Iris pigment epithelial cell (primary cell): ENCODE results near the gene HEG1.

Experiments used
- DNase-seq: peaks from one replicate; pipeline ENCODE4 v3.0.0-alpha.2; 2011; ENCODE audit warnings: low read depth

The HEG1 gene

GRCh38 chr3:125055913-125056745, at the start of gene HEG1:
Gene HEG1, minus strand, starts transcription at chr3:125055997. Its CDS starts 107 bp downstream, at chr3:125055890.
- peak; percentile 88 for DNase-seq

GRCh38 chr3:125105116-125105515, 49.3 kb upstream of the HEG1 start:
- DNase-seq, result no peak

GRCh38 chr3:125104639-125105038, 48.8 kb upstream of the HEG1 start:
- no peak for DNase-seq

GRCh38 chr3:125103406-125103805, 47.6 kb upstream of the HEG1 start:
- DNase-seq, result no peak

- DNase-seq, result no peak
Measured at GRCh38 chr3:125102470-125102869, 46.7 kb upstream of the HEG1 start.

GRCh38 chr3:125098611-125099291, 43.0 kb upstream of the HEG1 start:
- DNase-seq, result no peak

GRCh38 chr3:125090649-125091048, 34.9 kb upstream of the HEG1 start:
- no peak for DNase-seq

- DNase-seq, result peak; percentile 56
Measured at GRCh38 chr3:125087768-125088391, 32.1 kb upstream of the HEG1 start.

GRCh38 chr3:125085166-125085565, 29.4 kb upstream of the HEG1 start:
- DNase-seq, result no peak

- peak; percentile 49 for DNase-seq
Measured at GRCh38 chr3:125083776-125084175, 28.0 kb upstream of the HEG1 start.

- peak; percentile 77 for DNase-seq
Measured at GRCh38 chr3:125082339-125082738, 26.5 kb upstream of the HEG1 start.

GRCh38 chr3:125080077-125080476, 24.3 kb upstream of the HEG1 start:
- no peak for DNase-seq

- DNase-seq, result peak; percentile 64
Measured at GRCh38 chr3:125079675-125080045, 23.9 kb upstream of the HEG1 start.

GRCh38 chr3:125078951-125079674, 23.3 kb upstream of the HEG1 start:
- DNase-seq, result peak; percentile 57

GRCh38 chr3:125077864-125078263, 22.1 kb upstream of the HEG1 start:
- DNase-seq, result no peak

GRCh38 chr3:125076464-125076863, 20.7 kb upstream of the HEG1 start:
- no peak for DNase-seq

- DNase-seq, result no peak
Measured at GRCh38 chr3:125075738-125076137, 19.9 kb upstream of the HEG1 start.

GRCh38 chr3:125073390-125073905, 17.7 kb upstream of the HEG1 start:
- DNase-seq, result no peak

- no peak for DNase-seq
Measured at GRCh38 chr3:125072749-125073389, 17.1 kb upstream of the HEG1 start.

GRCh38 chr3:125072301-125072700, 16.5 kb upstream of the HEG1 start:
- peak; percentile 66 for DNase-seq

- DNase-seq, result no peak
Measured at GRCh38 chr3:125069968-125070745, 14.4 kb upstream of the HEG1 start.
